Umbilical cord (tissue), 2 donors: ENCODE measurements around the gene TLE1. TPM values are rescaled to one million over a fixed set of nuclear protein-coding genes. Genes with fewer than 3 reads are reported as not detected.

Source experiments
- DNase-seq: peaks from one replicate; pipeline ENCODE4 v3.0.0-alpha.2; 2015; ENCODE audit warnings: low spot score
- total RNA-seq: library from RNA; depleted of rRNA; stranded (reverse); fragments of >200 nt; gene quantifications from one replicate; pipeline ENCODE4 v1.2.3, GENCODE V29; 2014; ENCODE audit warnings: low replicate concordance; ENCODE audit not compliant: insufficient read depth

TLE1 gene
- total RNA-seq, 1 donor from 2014 or later, result 44.8 TPM

DNA sequence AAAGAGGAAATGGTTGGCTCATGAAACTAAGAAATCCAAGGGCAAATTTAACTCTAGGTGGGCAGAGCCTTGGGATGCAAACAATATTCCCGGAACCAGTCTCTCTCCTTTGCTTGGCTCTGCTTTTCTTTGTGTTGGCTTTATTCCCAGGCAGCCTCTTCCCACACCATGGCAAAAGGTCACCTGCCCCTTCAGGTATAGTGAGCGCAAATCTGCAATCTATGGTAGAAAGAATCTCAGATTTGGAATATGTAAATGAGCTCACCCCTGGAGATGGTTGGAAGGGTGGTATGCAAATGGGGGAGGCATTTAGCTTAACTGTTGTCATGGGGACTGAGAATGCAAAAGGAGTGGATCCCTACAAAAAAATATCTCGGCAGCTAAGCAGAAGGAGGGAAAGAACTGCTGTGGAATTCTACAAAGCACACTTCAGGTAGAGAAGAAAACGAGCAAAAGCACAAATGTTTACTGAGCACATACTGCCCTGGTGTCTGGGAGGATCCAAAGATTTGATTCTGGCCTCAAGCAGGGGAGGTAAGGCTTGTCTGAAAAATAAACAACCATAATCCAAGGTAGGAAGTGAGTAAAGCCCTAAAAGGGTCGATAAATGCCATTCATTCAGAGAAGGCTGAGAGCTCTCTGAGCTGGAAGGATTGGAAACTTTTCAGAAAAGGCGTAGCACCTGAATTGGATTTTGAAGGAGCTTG is 139.7 kb downstream of the TLE1 start:
- no peak for DNase-seq

DNA sequence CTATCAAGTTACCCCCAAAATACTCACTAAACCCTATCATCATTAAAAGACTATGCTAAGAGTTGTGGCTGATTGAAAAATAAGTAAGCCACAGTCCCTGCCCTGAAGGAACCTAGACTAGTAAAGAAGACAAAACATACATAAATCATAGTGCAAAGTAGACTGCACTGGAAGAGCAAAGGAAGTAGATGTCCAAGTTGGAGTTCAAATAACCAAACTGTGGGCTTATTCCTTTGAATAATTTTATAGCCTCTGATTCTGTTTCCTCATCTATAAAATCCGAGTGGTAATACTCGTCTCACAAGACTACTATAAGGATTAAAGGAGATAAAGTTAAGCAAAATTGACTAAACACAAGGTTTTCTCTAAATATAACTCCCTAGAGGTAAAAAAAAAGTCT is 140.4 kb downstream of the TLE1 start:
- DNase-seq, result no peak

DNA sequence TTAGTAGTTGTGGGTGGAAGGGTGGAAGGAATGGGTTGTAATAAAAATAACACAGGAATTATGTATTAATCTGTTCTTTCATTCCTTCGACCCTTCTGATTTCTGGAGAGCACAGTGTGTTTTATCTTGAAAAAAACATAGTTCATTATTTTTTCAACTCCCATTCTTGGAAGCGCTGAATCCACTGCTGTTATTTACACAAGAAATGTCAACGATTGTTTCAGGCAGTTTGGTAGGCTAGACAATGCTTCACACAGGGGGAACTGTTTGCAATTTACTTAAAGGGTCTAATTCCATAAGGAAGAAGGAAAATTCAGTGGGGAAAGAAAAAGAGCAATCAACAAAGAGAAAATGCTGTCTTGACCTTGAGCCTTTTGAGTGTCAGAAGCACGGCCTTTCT is 142.9 kb downstream of the TLE1 start:
- no peak for DNase-seq

DNA sequence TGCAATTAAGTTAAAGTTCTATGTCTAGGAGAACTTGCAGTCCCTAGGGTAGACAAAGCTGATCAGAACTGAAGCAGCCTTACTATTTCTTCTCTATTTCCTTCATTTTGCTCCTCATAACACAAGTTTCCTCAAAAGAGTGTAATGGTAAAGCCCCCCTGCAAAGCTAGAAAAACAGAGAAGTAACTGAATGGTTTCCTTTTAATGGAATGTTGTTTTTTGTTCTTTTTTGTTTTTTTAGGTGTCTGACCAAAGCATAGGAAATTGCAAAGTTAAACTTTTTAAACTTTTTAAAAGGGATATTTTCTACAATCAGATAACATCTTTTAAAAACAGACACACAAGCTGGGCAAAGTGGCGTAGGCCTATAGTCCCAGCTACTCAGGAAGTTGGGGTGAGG is 145.7 kb downstream of the TLE1 start:
- DNase-seq, result no peak

DNA sequence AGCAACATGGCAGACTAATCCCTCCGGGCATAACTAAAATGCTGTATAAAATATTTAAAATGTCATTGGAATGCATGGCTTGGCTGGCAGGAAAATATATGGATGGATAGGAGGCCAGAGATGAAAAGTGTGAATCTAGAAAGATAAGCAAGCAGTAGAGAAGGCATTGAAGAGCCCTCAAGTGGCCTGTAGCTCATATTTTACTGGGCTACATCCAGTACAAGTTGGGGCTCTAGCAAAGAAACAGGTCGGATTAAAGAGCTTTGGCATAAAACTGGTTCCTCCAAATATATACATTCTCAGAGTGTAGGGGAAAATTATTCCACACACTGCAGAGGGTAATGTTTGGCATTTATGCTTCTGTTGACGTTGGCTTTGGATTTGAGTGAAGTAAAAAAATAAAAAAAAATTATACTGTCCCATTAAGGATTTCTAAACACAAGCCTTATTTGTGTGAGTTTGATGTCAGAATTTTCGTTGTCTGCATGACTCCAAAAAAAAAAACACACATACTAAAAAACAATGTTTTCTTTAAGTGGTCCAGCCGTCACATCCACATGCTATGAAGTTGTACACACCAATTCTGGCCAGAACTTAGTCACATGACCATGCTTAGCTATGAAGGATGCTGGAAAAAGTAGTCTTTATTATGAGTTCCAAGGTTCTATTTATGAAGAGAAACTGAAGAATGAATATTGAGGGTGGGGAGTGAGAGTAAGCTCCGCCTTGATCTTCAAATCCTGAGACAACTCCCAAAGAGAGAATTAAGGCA is 147.0 kb downstream of the TLE1 start:
- peak; percentile 32 for DNase-seq

DNA sequence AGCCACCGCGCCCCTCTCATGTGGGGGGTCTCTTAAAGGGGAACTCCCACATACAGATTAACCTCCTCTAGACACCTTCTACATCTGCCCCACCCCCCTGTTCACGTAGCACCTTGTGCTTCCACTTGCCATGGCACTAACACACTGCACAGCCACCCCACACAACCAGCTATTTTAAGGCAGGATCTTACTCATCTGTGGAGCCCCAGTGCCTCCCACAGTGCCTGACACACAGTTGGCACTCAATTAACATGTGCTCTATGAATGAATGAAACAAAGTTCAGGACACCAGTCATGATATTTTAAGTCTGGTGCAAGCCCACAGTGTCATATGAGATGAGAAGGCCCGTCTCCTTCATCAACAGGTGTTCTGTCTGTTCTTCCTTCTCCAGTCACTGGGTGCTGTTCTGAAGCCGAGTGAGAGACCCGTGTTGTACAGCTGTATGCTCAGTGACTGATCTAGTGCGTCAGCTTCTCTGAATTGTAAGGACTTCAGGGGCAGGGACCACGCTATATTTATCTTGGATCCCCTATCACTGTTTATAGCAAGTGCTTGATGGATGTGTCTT is 149.1 kb downstream of the TLE1 start:
- no peak for DNase-seq

DNA sequence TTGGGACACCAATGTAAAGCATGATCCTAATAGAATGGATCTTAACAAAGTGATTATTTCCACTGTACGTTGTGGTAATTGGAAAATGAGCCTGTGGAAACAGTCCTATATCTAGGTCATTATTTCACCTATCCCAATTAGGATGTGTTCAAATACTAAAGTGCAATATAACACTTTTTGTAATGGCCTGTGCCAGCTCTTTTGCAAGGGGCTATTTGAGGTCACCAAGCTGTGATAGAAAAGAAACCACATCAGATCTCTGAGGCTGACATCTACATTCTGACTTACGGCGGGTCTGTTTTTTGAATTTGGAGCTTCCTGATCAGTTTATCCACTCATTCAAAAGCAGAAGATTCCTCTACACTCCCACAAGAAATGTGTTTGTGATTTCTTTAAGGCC is 150.0 kb downstream of the TLE1 start:
- no peak for DNase-seq

DNA sequence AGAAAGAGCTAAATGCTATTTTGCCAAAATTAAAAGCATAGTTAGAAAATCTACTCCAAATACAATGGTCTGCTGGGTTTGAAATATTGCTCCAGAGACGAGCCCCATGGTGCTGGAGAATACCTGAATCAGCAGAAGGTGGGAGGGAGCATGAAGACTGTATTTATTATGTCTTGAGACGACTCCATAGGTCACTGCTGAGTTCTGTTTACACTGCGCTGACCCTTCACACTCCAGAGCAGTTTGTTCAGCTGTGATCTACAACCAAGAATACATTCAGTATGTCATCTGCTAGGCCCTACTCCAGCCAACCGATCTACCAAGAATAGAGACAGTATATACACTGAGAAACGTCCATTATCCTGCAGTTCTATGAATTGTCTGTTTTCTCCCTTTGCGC is 150.5 kb downstream of the TLE1 start:
- no peak for DNase-seq

DNA sequence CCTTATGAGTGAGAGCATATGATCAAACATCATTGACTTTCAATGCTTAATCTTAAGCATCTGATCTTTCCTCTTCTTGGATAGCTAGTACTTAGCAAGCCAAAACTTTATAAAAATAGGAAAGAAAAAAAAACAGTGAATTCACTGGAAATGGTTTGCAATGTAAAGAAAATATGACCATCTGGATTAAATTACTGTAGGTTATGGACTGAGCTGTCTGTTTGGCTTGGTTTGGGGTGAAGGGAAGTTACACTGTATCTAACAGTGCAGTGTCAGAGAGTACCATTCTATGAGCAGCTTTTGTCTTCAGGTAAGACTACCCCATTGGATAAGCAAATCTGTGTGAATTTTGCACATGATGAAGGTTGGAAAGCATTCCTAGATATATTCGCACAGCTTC is 151.4 kb downstream of the TLE1 start:
- no peak for DNase-seq

DNA sequence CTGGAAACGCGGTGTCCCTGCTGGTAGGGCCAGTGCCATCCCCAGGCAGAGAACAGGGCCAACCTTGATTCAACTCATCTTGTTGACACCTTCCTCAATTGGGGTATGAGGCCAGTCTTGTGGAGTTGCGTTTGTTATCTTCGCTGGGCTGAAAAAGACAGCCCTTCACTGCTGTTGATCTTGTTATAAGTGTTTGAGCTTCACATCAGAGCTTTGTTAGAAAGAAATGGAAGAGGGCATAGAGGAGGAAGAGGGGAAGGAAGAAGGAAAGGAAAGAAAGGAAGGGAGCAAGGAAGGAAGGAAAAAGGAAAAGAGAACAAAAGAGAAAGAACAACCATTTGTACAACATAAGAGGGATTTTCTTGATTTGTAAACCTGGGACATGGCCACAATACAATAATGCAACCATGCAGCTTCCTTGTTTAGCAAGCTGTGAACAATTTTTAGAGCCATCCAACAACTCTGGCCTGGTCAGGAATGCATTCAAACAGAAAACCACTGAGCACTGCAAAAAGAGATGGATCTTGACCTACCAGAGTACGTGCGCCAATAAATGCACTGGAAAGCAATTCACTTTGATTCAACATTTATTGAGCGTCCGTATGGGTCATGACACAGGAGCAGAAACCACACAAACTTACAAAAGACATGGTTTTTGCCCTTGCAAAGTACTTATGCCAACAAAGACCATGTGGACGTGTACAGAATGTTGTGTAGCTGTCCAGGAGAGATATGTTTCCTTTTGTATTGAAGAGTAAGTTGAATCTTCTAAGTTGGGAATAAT is 152.9 kb downstream of the TLE1 start:
- no peak for DNase-seq

DNA sequence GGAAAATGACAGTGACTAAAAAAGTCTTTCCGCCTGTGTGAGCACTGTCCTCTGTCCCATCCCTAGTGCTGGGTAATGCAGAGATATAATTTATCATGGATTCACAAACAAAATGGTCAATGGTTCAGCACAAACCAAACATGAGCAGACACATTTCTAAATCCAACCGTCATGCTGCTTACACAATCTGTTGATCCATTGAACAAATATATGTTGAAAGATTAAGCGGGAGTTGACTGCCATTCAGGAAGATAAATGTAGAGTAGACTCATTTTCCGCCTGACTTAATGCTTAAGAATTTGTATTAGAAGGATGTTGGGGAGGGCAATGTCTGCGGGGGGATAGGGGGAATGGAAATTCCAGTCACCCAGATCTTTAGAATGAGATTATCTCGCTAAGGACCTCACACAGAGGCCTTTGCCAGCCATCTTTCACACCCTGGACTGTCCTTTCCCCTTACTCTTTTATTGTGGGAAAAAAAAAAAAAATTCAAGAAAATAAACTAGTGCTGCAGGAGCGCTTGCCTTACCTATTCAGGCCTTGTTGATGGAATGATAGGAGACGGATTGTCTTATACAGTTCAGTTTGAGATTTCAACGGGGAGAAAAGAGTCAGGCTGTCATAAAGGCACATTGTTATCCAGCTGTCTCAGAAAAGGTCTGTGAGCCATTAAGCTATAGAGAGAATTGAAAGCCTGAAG is 153.7 kb downstream of the TLE1 start:
- no peak for DNase-seq

DNA sequence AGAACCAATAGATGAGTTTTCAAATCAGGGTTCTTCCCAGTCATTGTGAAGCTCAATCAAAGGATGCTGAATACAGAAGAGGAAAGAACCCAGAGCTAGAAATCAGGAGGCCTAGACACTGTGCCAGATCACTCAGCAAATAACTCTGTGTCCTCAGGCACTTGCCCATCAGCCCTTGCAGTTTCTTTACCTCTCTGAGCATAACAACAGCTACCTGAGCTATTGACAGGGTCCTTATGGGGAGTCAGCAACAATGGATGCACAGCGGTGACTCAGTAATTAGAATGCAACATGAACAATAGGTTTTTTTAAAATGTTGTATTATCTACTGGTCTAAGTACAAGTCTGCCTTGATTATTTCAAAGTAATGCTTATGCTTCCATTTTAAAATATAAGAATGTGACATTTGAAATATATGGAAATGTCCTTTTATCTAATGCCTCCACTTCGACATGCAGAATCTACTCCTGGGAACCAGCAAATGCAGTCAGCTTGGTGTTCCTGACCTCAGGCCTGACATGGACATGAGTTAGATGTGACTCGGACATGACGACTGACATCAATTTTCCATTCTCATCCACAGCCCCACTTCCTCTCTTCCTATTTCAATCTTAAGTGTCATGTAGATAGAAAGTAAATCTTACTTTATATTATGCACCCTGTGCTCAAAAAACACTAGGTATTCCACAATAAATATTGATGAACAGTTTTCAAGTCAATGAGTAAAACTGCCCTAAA is 155.0 kb downstream of the TLE1 start:
- no peak for DNase-seq

Other genes starting within 250 kb of the TLE1 start
- 1.7 TPM for gene SPATA31D4, start 238.9 kb upstream of the TLE1 start, total RNA-seq